OCI-LY1 (cell line): ENCODE results near the gene ZFPM1.
A peak's percentile ranks its signal among the peaks of the same experiment; 100 is the strongest.

Experiments used
- H2AFZ ChIP-seq: fragments of 200-600 bp; sonication (generic), shearing (Covaris generic); 2 replicates; pipeline ENCODE4 v1.6.0; 2014; ENCODE audit warnings: antibody characterized with exemption, mild to moderate bottlenecking, low read length
- H3F3A ChIP-seq: fragments of 200-600 bp; sonication (generic), shearing (Covaris generic); 2 replicates; pipeline ENCODE4 v1.6.0; 2014; ENCODE audit warnings: mild to moderate bottlenecking, antibody characterized with exemption, low read length, moderate library complexity; ENCODE audit not compliant: insufficient read depth
- H3K27ac ChIP-seq: fragments of 200-600 bp; sonication (generic); 2 replicates; pipeline ENCODE4 v1.5.1; 2014; ENCODE audit warnings: low read length, mixed run types, mild to moderate bottlenecking, low read depth; ENCODE audit not compliant: poor library complexity, severe bottlenecking
- H3K27me3 ChIP-seq: fragments of 200-600 bp; sonication (generic); 2 replicates; pipeline ENCODE4 v1.6.0; 2014; ENCODE audit warnings: antibody characterized with exemption, mild to moderate bottlenecking, low read length, moderate library complexity; ENCODE audit not compliant: insufficient read depth
- H3K36me3 ChIP-seq: fragments of 200-600 bp; sonication (generic); 2 replicates; pipeline ENCODE4 v1.6.1; 2014; ENCODE audit warnings: mild to moderate bottlenecking, antibody characterized with exemption, low read length, moderate library complexity, mixed read lengths; ENCODE audit not compliant: insufficient read depth
- H3K4me1 ChIP-seq: fragments of 200-600 bp; sonication (generic); 2 replicates; pipeline ENCODE4 v1.5.1; 2014; ENCODE audit warnings: mild to moderate bottlenecking, low read length, moderate library complexity; ENCODE audit not compliant: insufficient read depth, severe bottlenecking
- H3K4me2 ChIP-seq: fragments of 200-600 bp; sonication (generic), shearing (Covaris generic); 2 replicates; pipeline ENCODE4 v1.6.1; 2014; ENCODE audit warnings: low read length
- H3K4me3 ChIP-seq: fragments of 200-600 bp; sonication (generic); 2 replicates; pipeline ENCODE4 v1.5.1; 2014; ENCODE audit warnings: low read length, low read depth, mild to moderate bottlenecking, mixed read lengths; ENCODE audit not compliant: poor library complexity, severe bottlenecking
- H3K79me2 ChIP-seq: fragments of 200-600 bp; shearing (Covaris generic); 2 replicates; pipeline ENCODE4 v1.6.1; 2016; ENCODE audit warnings: mixed run types, low read length, mixed read lengths; ENCODE audit not compliant: insufficient read depth
- H3K9ac ChIP-seq: fragments of 200-600 bp; sonication (generic), shearing (Covaris generic); 2 replicates; pipeline ENCODE4 v1.6.1; 2014; ENCODE audit warnings: mild to moderate bottlenecking, low read length, mixed read lengths
- H3K9me2 ChIP-seq: fragments of 200-600 bp; sonication (generic), shearing (Covaris generic); 2 replicates; pipeline ENCODE4 v1.6.1; 2014; ENCODE audit warnings: low read depth, mild to moderate bottlenecking, low read length, mixed read lengths
- H3K9me3 ChIP-seq: fragments of 200-600 bp; shearing (Covaris generic); 2 replicates; pipeline ENCODE4 v1.6.1; 2014; ENCODE audit warnings: low read length, mixed read lengths
- H4K20me1 ChIP-seq: fragments of 200-600 bp; sonication (generic), shearing (Covaris generic); 2 replicates; pipeline ENCODE4 v1.6.0; 2016; ENCODE audit warnings: mild to moderate bottlenecking, low read length; ENCODE audit not compliant: insufficient read depth
- EZH2 ChIP-seq: fragments of 200-600 bp; sonication (generic), shearing (Covaris generic); IDR thresholded peaks from 2 replicates; pipeline ENCODE4 v1.8.0; 2017; ENCODE audit warnings: borderline replicate concordance, mixed run types, mild to moderate bottlenecking, antibody characterized with exemption, low read length, moderate library complexity, mixed read lengths
- TF ChIP-seq, protein P1 (sequence below): fragments of 200-600 bp; sonication (generic), shearing (Covaris generic); IDR thresholded peaks from 2 replicates; pipeline ENCODE4 v1.5.1; 2017; ENCODE audit warnings: mild to moderate bottlenecking, antibody characterized with exemption, low read length, moderate library complexity, mixed read lengths

ZFPM1 gene

GRCh38 chr16:88435437-88436355 lies 17.4 kb upstream of the ZFPM1 start:
- TF ChIP-seq, protein P1, sequence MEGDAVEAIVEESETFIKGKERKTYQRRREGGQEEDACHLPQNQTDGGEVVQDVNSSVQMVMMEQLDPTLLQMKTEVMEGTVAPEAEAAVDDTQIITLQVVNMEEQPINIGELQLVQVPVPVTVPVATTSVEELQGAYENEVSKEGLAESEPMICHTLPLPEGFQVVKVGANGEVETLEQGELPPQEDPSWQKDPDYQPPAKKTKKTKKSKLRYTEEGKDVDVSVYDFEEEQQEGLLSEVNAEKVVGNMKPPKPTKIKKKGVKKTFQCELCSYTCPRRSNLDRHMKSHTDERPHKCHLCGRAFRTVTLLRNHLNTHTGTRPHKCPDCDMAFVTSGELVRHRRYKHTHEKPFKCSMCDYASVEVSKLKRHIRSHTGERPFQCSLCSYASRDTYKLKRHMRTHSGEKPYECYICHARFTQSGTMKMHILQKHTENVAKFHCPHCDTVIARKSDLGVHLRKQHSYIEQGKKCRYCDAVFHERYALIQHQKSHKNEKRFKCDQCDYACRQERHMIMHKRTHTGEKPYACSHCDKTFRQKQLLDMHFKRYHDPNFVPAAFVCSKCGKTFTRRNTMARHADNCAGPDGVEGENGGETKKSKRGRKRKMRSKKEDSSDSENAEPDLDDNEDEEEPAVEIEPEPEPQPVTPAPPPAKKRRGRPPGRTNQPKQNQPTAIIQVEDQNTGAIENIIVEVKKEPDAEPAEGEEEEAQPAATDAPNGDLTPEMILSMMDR = no peak
- TF ChIP-seq EZH2 = no peak
- Histone ChIP-seq H3K4me3 (no peak overlapping the region), H3K27ac (no peak overlapping the region), H3K27me3 (peaks cover 7% of the 10 kb centered on the region; the same call in 1 of the 2 replicates), H3K9ac (no peak overlapping the region), H3K9me3 (no peaks in the 10 kb centered on the region), H3K4me1 (no peaks in the 10 kb centered on the region), H3K4me2 (no peak overlapping the region), H4K20me1 (no peaks in the 10 kb centered on the region), H3K36me3 (no peaks in the 10 kb centered on the region), H3K9me2 (no peaks in the 10 kb centered on the region), H2AFZ (no peak overlapping the region), H3K79me2 (no peaks in the 10 kb centered on the region), H3F3A (no peaks in the 10 kb centered on the region)

GRCh38 chr16:88436796-88437195 lies 16.3 kb upstream of the ZFPM1 start:
- no peaks in the 10 kb centered on the region for H3K79me2 ChIP-seq
- H3K27me3 ChIP-seq = peaks cover 7% of the 10 kb centered on the region; the same call in 1 of the 2 replicates
- no peak for TF ChIP-seq EZH2
- TF ChIP-seq, protein P1 = no peak
- H4K20me1 ChIP-seq = no peaks in the 10 kb centered on the region
- no peaks in the 10 kb centered on the region for H3K9me3 ChIP-seq
- no peaks in the 10 kb centered on the region for H3K4me1 ChIP-seq
- H3K27ac ChIP-seq = no peak overlapping the region
- H3K4me2 ChIP-seq = no peak overlapping the region
- H3K9me2 ChIP-seq = no peaks in the 10 kb centered on the region
- H3F3A ChIP-seq = no peaks in the 10 kb centered on the region
- no peak overlapping the region for H3K4me3 ChIP-seq
- no peak overlapping the region for H2AFZ ChIP-seq
- H3K36me3 ChIP-seq = no peaks in the 10 kb centered on the region
- no peak overlapping the region for H3K9ac ChIP-seq

GRCh38 chr16:88437367-88437964 lies 15.6 kb upstream of the ZFPM1 start:
- H2AFZ ChIP-seq = no peak overlapping the region

More at GRCh38 chr16:88437367-88437964, 15.6 kb upstream of the ZFPM1 start:
- Histone ChIP-seq H3K27ac (no peak overlapping the region), H3K27me3 (peaks cover 7% of the 10 kb centered on the region; the same call in 1 of the 2 replicates), H4K20me1 (no peaks in the 10 kb centered on the region), H3K79me2 (no peaks in the 10 kb centered on the region), H3F3A (no peaks in the 10 kb centered on the region), H3K9ac (no peak overlapping the region), H3K9me3 (no peaks in the 10 kb centered on the region), H3K4me2 (no peak overlapping the region), H3K9me2 (no peaks in the 10 kb centered on the region), H3K4me3 (no peak overlapping the region), H3K36me3 (no peaks in the 10 kb centered on the region), H3K4me1 (no peaks in the 10 kb centered on the region)
- no peak for TF ChIP-seq EZH2
- TF ChIP-seq, protein P1 = peak; percentile 77
